Measurements from ENCODE around the gene NDUFAF4. TPM values are rescaled to one million over a fixed set of nuclear protein-coding genes. Genes with fewer than 3 reads are reported as not detected.
"Not testable (repeated sequence)": the region's sequence is repeated elsewhere in the genome, so short reads cannot be mapped to it uniquely, and the experiment has no call there.

The NDUFAF4 gene
- total and polyA plus RNA-seq, 2 experiments from 2014 or later: 7.2 to 83.4 TPM

DNA sequence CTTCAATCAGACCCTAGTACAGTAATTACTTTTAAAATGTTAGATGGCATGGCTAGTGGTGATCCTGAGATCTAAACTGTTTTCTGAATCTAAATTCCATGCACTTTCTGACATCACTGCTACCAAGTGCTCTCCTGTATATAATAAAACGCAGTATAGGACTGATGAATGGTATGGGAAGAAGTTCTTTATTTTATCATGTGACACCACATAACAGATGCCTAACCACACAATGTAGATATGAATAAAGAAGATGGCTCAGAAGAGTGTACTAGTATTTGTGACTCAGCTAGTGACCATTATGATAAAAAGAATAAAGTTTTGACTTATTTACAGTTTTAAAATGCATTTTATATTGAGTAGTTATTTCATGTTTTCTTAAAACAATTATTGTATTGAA is 8.5 kb downstream of the NDUFAF4 start:
- H3K36me3 ChIP-seq (ENCODE audit: low read depth): peaks cover 21% of the 10 kb centered on the region
- H3K9me3 ChIP-seq (ENCODE audit: low read depth): no peaks in the 10 kb centered on the region
- no peak overlapping the region for H2AFZ ChIP-seq
- peaks cover 13% of the 10 kb centered on the region; the same call in 1 of the 2 replicates for H3F3A ChIP-seq (ENCODE audit: insufficient read depth)
- no peaks in the 10 kb centered on the region for H3K27me3 ChIP-seq (replicated peaks; ENCODE audit: insufficient read depth)
- no peak overlapping the region for H3K9ac ChIP-seq
- no peaks in the 10 kb centered on the region for H3K4me1 ChIP-seq (ENCODE audit: insufficient read depth)
- no peak overlapping the region for H3K4me3 ChIP-seq
- no peak overlapping the region for H3K27ac ChIP-seq
- DNase-seq: no peak
- H3K9me2 ChIP-seq (ENCODE audit: insufficient read depth): no peaks in the 10 kb centered on the region
- 0% methylated on average over 1 of the region's 1 CpG for WGBS, 2 experiments (ENCODE audit: low coverage in 1 of 2, low lambda C conversion rate in 2 of 2, missing lambda C conversion rate in 2 of 2)
- in situ Hi-C loops (cut with MboI): no loop called here
- peaks cover 13% of the 10 kb centered on the region for H3K79me2 ChIP-seq (ENCODE audit: insufficient read depth)
- H3K4me2 ChIP-seq (ENCODE audit: unreplicated experiment): no peak overlapping the region
- H4K20me1 ChIP-seq (ENCODE audit: insufficient read depth): no peaks in the 10 kb centered on the region
- TF ChIP-seq EZH2phosphoT487 (IDR thresholded peaks at IDR 0.05; ENCODE audit: insufficient read depth, low read depth): no peak
- no peak for TF ChIP-seq EZH2 (IDR thresholded peaks at IDR 0.05; ENCODE audit: insufficient read depth, poor library complexity, severe bottlenecking)

DNA sequence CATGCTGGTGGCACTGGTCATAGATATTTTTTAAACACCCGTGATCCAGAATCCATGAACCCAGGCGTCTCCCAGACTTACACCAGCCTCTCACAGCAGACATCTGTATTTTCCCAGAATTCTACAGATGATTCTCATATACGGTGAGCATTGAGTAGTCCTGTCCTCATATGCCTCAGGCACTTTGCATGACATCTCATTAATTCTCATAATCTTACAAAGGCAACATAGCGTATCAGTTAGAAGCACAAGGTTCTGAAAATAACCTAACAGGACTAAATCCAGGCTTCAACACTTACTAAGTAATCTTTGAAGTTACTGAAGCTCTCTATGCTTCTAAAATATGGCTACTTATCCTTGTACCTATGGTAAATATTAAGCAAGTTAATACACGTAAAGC is 8.9 kb downstream of the NDUFAF4 start:
- Histone ChIP-seq H3F3A (ENCODE audit: insufficient read depth) (peaks cover 13% of the 10 kb centered on the region; the same call in 1 of the 2 replicates), H3K79me2 (ENCODE audit: insufficient read depth) (peaks cover 9% of the 10 kb centered on the region), H3K4me2 (ENCODE audit: unreplicated experiment) (no peak overlapping the region), H3K36me3 (ENCODE audit: low read depth) (peaks cover 21% of the 10 kb centered on the region), H3K4me3 (no peak overlapping the region), H4K20me1 (ENCODE audit: insufficient read depth) (no peaks in the 10 kb centered on the region), H2AFZ (no peak overlapping the region), H3K9ac (no peak overlapping the region), H3K27ac (no peak overlapping the region), H3K9me2 (ENCODE audit: insufficient read depth) (no peaks in the 10 kb centered on the region), H3K4me1 (ENCODE audit: insufficient read depth) (no peaks in the 10 kb centered on the region), H3K9me3 (ENCODE audit: low read depth) (no peaks in the 10 kb centered on the region), H3K27me3 (replicated peaks; ENCODE audit: insufficient read depth) (no peaks in the 10 kb centered on the region)
- TF ChIP-seq EZH2phosphoT487 (IDR thresholded peaks at IDR 0.05; ENCODE audit: insufficient read depth, low read depth) (no peak), EZH2 (IDR thresholded peaks at IDR 0.05; ENCODE audit: insufficient read depth, poor library complexity, severe bottlenecking) (no peak)
- in situ Hi-C loops (cut with MboI): no loop called here
- DNase-seq: no peak
- WGBS, 2 experiments (ENCODE audit: low coverage in 1 of 2, low lambda C conversion rate in 2 of 2, missing lambda C conversion rate in 2 of 2): 90 to 93% methylated on average over 5 of the region's 5 CpGs

GRCh38 chr6:96886519-96886918 is 11.2 kb downstream of the NDUFAF4 start:
- H3K4me1 ChIP-seq (ENCODE audit: insufficient read depth): no peaks in the 10 kb centered on the region
- H3F3A ChIP-seq (ENCODE audit: insufficient read depth): peaks cover 13% of the 10 kb centered on the region; the same call in 1 of the 2 replicates
- peaks cover 16% of the 10 kb centered on the region for H3K36me3 ChIP-seq (ENCODE audit: low read depth)
- H3K79me2 ChIP-seq (ENCODE audit: insufficient read depth): no peaks in the 10 kb centered on the region
- no peaks in the 10 kb centered on the region for H4K20me1 ChIP-seq (ENCODE audit: insufficient read depth)
- H3K27ac ChIP-seq: no peak overlapping the region
- H3K9me2 ChIP-seq (ENCODE audit: insufficient read depth): no peaks in the 10 kb centered on the region
- TF ChIP-seq EZH2phosphoT487 (IDR thresholded peaks at IDR 0.05; ENCODE audit: insufficient read depth, low read depth) (no peak), EZH2 (IDR thresholded peaks at IDR 0.05; ENCODE audit: insufficient read depth, poor library complexity, severe bottlenecking) (no peak)
- H3K4me2 ChIP-seq (ENCODE audit: unreplicated experiment): no peak overlapping the region
- DNase-seq: no peak
- H3K9ac ChIP-seq: no peak overlapping the region
- in situ Hi-C loops (cut with MboI): no loop called here
- H3K27me3 ChIP-seq (replicated peaks; ENCODE audit: insufficient read depth): 0 out of 2 replicates have a peak, but pooled peaks cover 6% of the 10 kb centered on the region
- no peaks in the 10 kb centered on the region for H3K9me3 ChIP-seq (ENCODE audit: low read depth)
- 39 to 46% methylated on average over 1 of the region's 1 CpG for WGBS, 2 experiments (ENCODE audit: low coverage in 1 of 2, low lambda C conversion rate in 2 of 2, missing lambda C conversion rate in 2 of 2)
- H2AFZ ChIP-seq: no peak overlapping the region
- H3K4me3 ChIP-seq: no peak overlapping the region

GRCh38 chr6:96885187-96885631 is 12.5 kb downstream of the NDUFAF4 start:
- H3K4me2 ChIP-seq (ENCODE audit: unreplicated experiment); H3K9me3 ChIP-seq (ENCODE audit: low read depth); H4K20me1 ChIP-seq (ENCODE audit: insufficient read depth); H3K27me3 ChIP-seq (replicated peaks; ENCODE audit: insufficient read depth); in situ Hi-C loops (cut with MboI); H3F3A ChIP-seq (ENCODE audit: insufficient read depth); H3K4me1 ChIP-seq (ENCODE audit: insufficient read depth); H3K79me2 ChIP-seq (ENCODE audit: insufficient read depth); H3K27ac ChIP-seq; H3K36me3 ChIP-seq (ENCODE audit: low read depth); H3K9me2 ChIP-seq (ENCODE audit: insufficient read depth); H2AFZ ChIP-seq; H3K4me3 ChIP-seq; H3K9ac ChIP-seq; DNase-seq: not testable (repeated sequence)
- 62 to 68% methylated on average over 5 of the region's 5 CpGs for WGBS, 2 experiments (ENCODE audit: low coverage in 1 of 2, low lambda C conversion rate in 2 of 2, missing lambda C conversion rate in 2 of 2)

DNA sequence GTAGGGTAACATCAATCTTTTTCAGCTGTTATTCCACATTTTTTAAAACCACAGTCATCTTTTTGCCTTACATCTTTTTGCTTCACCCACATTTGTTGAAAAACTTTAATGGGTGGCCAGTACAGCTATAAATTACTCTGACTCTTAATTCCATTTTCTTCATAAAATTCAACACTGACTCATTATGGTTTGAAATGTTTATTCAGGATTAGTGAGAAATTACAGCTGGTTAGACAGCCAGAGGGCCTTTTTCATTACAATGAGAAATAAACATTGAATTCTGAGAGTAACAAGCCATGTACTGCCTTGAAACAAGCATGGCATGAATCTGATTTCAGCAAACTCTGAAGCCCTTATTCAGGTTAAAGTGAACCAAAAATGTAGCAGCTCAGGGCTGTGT is 19.5 kb downstream of the NDUFAF4 start:
- in situ Hi-C loops (cut with MboI): no loop called here
- H3K36me3 ChIP-seq (ENCODE audit: low read depth): no peaks in the 10 kb centered on the region
- no peak for DNase-seq

More for the DNA sequence above, 19.5 kb downstream of the NDUFAF4 start:
- Histone ChIP-seq H3K9me3 (ENCODE audit: low read depth) (no peaks in the 10 kb centered on the region), H3K79me2 (ENCODE audit: insufficient read depth) (no peaks in the 10 kb centered on the region), H3K4me1 (ENCODE audit: insufficient read depth) (no peaks in the 10 kb centered on the region), H3F3A (ENCODE audit: insufficient read depth) (no peaks in the 10 kb centered on the region), H4K20me1 (ENCODE audit: insufficient read depth) (no peaks in the 10 kb centered on the region), H3K4me3 (no peak overlapping the region), H3K27ac (no peak overlapping the region), H3K4me2 (ENCODE audit: unreplicated experiment) (no peak overlapping the region), H3K9me2 (ENCODE audit: insufficient read depth) (no peaks in the 10 kb centered on the region), H3K9ac (no peak overlapping the region), H2AFZ (no peak overlapping the region), H3K27me3 (replicated peaks; ENCODE audit: insufficient read depth) (0 out of 2 replicates have a peak, but pooled peaks cover 6% of the 10 kb centered on the region)
- TF ChIP-seq EZH2 (IDR thresholded peaks at IDR 0.05; ENCODE audit: insufficient read depth, poor library complexity, severe bottlenecking) (no peak), EZH2phosphoT487 (IDR thresholded peaks at IDR 0.05; ENCODE audit: insufficient read depth, low read depth) (no peak)

Measured in GM23248 (cell line).